Activated T-cell treated with anti-CD3 and anti-CD28 coated beads, Interleukin-2, amount 50 U/mL, for 1 hour (primary cell): ENCODE results near the gene SS18L1.

Experiments used
- DNase-seq: peaks from one replicate; pipeline ENCODE4 v3.0.0-alpha.2; 2020

SS18L1 gene

DNA sequence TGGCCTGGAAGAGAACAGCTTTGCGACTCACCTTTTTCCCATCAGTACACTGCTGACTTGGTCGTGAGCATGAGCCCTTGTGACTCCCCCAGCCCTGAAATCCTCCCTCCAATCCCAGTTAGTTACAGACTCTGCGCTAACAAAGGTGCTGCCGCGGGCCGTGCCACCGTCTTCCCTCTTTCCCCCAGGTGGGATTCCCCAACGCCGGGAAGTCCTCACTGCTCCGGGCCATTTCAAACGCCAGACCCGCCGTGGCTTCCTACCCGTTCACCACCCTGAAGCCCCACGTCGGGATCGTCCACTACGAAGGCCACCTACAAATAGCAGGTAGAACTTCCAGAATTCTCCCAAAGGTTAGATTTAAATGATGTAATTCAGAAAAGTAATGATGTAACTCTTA, 55.4 kb downstream of the SS18L1 start:
- no peak for DNase-seq

DNA sequence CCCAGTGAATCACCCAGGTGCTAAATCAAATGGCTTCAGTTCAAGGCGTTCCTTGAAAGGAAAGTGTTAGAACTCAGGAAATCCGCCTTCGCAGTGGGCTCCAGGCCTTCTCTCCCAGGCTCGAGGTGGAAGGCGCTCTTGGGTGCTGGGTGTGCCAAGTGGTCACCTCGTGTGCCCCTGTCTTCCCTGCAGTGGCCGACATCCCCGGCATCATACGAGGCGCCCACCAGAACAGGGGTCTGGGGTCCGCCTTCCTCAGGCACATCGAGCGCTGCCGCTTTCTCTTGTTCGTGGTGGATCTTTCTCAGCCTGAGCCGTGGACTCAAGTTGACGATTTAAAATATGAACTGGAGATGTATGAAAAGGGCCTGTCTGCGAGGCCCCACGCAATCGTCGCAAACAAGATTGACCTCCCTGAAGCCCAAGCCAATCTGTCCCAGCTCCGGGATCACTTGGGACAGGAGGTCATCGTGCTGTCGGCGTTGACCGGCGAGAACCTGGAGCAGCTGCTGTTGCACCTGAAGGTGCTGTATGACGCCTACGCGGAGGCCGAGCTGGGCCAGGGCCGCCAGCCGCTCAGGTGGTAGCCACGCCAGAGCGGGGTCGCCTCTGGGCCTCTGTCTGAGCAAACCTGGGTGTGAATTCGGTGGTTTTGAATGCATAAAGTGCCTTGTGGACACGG, 57.1 kb downstream of the SS18L1 start:
- no peak for DNase-seq

DNA sequence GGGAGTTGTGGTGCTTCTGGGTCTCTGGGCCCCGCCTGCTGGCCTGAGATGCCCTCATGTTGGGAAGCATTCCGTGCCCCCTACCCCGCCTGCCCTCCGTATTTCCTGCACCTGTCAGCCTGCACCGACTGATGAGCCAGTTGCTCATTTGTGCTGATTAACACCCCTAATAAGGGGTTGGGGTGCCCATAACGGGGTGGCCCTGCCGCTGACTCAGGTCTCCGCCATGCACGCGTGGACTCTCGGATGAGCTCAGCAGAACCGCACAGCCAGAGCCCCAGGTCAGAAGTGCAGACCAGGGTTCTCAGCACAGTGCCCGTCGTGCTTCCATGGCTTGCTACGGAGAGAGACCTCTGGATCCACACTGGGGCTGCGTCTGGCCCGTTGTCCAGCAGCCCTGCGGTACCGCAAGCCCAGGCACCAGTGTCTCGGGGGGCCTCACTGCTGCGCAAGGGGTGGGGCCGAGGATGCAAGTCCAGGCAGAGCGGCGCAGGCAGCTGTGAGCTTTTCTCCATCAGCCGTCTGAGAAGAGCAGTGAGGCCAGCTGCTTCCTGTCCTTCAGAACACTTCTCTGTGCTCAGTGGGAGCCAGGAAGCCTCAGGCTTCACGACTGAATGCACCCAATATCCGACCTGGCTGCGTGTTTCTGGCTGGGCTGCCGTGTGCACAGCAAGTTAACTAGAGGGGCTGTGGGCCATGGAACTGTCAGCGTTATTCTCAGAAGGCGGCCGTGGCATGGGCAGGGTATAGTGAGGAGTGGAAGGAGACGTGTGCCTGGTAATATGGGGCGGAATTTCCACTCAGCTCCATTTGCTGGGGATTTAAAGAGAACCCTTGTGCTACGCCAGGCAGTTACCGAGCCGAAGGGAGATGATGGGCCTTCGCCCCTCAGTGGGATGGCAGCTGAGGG, 57.9 kb downstream of the SS18L1 start:
- DNase-seq: no peak

DNA sequence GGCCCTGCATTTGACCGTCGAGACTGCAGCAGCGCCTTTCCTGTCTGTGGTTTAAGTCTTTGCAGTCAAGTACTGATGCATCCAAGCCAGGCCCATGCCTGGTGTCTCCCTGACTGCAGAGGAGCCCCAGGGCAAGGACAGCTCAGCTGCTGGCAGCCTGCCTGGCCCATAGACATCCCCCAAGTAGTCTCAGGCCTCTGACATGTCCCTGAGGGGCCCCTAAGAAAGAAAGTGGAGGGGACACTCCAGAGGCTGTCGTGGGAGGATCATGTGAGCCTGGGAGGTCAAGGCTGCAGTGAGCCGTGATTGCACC, 58.5 kb downstream of the SS18L1 start:
- no peak for DNase-seq

DNA sequence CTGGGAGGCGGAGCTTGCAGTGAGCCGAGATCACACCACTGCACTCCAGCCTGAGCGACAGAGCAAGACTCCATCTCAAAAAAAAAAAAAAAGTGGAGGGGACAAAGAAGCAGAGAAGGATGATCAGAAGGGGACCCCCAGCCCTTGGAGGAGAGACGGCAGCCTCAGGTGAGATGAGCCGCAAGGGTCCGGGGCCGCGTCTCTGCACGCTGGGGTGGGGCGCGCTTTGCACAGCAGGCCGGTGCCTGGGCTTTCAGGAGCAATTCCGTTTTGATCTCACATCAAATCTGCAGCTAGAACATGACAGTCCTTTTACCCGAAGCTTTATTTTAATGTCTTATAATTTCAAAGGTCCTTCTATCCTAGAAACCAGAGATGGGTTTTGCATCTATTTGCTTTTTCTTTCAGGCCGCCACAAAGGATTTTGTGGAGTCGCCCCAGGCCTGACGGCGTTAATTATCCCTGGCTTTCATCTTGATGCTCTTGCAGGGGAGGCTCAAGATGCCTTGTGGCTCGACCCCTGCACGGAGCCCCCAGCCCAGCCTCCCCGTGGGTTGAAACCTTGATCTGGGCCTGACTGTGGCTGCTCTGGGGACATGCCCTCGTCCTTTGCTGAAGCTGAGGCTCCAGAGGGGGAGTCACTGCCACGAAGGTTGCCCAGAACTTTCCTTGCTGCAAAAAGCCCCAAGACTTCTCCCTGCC, 59.3 kb downstream of the SS18L1 start:
- no peak for DNase-seq

DNA sequence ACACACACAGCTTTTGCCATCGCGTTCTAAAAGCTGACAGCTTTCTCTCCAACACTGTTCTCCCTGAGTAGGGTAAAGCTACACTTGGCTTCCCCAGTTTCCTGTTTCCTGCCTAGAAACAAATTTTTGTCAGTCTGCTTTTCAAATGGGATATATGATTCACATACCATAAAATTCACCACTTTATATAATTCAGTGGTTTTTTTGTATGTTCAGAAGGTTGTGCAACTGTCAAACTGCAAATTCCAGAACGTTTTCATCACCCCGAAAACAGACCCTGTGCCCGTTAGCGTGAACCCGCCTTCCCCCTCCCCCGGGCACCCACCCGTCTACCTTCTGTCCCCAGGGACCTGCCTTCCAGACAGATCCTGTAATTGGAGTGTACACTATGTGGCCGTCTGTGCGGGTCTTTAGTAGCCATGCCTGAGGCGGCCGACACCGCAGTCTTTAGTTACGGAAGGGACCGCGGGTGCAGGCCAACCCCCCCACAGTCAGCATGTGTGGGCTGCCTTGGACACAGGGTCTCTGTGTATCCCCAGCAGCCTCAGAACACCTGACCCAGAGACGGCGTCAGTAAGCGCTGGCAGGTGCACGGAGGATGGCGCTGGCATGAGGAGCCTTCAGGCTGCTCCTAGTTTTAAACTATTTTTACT, 59.9 kb downstream of the SS18L1 start:
- DNase-seq: no peak

DNA sequence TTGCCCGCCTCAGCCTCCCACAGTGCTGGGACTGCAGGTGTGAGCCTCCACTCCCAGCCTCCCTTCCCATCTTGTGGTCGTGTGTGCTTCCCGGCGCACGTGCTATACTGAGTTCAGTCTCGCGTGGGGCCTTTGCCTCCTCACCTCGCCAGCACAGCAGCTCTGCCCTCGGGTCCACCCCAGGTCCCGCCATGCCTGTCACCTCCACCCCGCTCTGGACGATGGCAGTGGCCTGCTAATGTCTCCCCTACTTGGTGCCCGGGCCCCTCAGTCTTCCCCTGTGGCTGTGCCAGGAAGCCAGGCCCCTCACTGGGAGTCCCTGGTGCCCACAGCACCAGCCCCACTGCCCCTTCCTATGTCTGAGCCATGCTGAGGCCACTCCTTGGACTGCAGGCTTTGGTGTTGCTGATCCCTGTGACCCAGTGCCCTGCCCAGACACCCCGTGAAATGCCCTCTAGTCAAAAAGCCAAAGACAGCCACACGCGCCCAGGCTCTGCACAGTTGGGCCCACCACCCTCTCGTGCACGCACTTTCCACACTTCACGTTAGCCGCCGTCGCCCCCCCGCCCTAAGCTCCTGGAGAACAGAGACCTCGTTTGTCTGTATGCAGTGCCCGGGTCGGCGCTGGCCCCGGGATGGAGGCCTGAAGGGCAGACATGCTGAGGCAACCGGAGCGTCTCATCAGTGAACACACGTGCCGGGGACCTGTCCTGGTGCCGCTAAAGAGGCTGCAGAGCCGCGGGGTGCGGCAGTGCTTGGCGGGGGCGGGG, 62.2 kb downstream of the SS18L1 start:
- DNase-seq: no peak

DNA sequence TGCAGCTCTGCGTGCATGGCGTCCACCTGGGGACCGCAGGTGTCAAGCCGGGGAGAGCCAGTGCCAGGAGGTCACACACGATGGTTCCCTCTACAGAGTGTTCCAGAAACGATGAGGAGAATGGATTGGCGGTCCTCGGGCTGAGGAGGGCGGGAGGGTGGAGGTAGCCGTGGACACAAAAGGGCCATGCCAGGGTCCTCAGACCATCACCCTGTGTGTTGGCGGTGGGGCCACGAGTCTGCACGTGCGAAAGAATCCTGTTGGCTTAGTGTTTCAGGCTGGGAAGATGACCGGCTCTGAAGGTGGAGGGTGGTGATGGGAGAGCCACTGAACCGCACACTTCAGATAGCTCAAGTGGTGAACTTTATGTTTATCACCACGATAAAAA, 62.8 kb downstream of the SS18L1 start:
- DNase-seq: no peak

DNA sequence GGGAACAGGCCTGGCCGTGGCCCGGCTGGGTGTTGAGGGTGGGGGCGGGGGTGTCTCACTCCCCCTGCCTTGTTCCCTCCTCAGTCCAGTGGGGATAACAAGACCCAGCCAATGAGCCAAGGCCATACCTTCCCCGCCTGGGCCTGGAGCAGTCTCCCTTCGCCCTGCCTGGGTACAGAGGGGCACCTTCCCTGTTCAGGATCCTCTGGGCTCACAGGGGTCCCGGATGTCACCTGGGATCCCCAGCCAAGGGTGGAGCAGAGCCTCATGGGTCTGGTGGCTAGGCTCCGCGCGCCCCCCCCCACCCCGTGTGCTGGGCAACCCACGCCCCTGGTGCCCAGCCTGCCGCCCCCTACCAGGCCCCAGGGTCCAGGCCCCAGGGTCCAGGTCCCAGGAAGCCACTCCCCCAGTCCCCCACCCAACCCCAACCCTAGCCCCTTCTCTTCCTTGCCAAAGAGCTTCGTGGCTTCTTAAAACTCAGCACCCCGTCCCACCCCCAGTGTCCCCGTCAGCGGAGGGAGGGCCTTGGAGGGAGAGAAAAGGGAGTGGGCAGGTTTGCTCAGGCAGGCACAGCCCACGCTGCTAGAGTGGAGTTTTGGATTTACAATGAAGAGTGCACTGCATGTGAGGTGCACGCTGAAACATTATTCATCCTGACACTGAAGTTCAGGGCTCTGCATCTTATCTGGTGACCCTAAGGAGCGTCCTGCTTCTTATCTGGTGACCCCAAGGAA, 64.7 kb downstream of the SS18L1 start:
- DNase-seq: no peak

DNA sequence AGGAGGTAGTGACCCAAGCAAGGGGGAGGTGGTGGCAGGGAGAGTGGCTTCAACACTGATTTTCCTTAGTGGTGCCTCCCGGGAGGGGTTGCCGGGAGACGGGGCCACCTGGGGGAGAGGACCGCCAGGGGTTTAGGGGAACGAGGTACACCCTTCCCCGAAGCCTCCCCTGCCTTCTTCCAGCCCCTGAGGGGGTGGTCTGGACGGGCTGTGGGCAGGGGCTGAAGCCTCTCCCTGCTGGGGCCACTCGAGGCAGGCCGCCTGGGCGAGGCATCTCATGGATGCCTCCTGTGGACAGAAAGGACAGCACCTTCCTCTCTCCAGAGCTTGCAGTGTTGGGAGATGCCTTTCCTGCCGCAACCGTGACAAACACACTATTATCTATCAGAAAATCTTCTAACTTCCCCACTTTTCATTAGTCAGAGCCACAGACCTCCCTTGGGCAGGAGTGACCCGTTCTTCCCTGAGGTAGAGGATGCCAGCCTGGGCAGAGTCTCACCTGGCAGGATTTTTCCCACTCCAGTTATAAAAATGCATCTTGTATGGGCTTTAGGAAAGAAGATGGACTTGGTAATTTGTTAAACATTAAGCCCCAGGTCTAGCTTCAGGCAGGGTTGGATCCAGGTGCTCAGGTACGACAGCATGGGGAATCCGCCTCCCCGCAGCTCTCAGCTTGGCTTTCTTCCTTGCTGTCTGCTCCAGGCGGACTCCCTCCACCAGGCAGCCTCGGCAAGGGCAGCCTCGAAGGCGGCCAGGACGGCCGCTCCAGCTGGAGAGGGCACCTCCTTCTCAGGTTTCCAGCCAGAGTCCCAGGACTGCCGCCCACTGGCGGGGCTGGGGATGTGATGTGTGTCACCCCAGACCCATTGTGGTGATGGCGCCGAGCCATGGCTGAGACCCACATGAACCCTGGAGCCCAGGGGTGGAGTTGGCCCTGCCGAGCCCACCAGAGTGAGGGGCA, 65.5 kb downstream of the SS18L1 start:
- no peak for DNase-seq

DNA sequence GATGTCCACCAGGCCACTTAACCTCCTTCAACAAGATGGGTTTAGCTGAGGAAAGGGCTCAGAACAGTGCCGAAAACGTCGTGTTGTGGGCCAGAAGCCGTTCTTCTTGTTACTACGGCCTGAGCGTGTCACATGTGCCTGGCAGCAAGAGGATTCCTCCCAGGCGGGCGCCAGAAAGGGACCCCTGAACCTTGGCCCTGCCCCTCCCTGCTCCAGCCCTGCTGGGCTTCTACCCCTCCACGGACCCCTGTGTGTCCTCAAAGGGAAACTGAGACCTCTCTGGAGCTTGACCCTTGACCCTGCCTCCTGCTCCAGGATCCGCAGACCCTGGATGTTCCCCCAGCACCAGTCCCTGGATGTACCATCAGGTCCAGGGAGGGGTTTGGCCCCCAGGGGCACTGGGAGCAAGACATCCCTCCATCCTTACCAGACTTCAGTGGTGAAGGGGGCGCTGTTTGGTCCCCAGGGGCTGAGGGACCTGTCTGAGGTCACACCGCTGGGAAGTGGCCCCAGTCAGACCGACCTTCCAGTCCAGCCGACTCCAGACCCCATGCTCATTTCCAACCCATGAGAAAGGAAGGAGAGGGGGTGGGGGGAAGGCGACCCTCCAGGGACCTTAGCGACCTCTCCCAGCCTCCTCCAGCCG, 66.4 kb downstream of the SS18L1 start:
- DNase-seq: no peak

DNA sequence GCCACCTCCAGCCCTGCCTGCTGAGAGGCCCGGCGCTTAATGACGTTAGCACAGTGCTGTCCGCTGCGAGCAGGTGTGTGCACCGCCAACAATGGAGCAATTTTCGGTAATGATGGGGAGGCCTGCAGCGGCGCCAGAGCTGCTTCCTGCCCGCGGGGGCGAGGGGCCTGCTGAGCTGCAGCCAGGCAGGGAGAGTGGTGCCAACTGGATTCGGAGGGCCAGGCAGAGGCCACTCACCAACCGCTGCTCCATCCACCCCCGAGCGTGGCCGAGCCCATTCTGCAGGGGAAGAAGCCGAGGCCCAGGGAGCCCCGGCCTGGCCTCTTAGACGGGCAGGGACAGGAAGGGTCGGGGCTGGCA, 66.9 kb downstream of the SS18L1 start:
- no peak for DNase-seq

DNA sequence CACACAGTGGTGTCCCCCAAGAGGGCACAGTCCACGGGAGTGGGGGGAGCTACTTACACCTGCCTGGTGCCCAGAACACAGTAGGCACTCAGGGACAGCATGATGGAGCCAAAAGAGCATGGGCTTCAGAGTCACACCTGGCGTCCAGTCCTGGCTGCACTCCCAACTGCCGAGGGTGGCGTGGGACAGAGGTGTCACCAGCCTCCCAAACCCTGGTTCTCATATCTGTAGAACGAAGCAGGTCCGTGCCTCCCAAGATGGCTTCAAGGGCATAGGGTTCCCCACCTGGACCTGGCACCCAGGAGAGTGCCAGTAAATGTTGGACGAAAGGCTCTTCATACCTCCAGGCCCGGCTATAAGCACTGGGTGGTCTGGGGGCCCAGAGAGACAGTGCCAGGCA, 67.6 kb downstream of the SS18L1 start:
- no peak for DNase-seq

DNA sequence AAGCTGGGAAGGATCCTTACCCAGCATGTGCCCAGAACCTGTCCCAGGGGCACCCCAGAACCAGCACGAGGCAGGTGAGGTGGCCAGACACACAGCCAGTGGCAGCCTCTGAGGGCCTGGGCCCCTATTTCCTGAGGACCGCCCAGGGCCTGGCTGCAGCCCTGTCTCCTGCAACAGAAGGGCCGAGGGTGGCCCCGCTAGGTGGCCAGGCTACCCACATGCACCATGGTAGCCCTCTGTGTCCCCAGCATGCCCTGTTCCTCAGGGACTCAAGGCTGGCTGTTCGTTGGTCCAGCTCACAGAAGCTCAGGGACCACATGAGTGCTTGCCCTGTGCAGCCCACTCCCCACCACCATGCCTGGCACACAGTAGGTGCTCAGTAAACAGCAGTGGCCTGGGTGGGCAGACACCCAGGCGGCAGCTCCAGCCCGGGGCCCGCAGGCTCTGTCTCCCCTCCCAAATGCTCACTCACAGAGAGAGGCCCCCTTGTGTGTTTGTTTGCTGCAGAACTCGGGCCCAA, 68.3 kb downstream of the SS18L1 start:
- DNase-seq: no peak

DNA sequence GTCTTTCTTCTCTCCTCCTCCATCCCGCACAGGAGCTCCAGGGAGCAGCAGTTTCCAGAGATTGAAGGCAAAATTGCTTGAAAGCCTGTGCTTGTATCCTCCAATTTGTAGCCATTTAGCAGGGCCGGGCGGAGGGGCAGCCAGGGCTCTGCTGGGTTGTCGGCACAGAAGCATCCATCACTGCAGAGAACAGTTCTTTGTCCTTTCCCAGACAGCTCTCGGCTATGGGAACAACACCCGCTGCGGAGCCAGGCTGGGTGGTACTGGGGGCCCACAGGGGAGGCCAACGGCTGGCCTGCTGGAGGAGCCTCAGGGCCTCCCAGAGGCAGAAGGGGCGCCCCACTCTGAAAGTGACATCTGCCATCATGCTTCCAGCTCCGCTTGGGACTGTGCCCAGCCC, 68.7 kb downstream of the SS18L1 start:
- no peak for DNase-seq

DNA sequence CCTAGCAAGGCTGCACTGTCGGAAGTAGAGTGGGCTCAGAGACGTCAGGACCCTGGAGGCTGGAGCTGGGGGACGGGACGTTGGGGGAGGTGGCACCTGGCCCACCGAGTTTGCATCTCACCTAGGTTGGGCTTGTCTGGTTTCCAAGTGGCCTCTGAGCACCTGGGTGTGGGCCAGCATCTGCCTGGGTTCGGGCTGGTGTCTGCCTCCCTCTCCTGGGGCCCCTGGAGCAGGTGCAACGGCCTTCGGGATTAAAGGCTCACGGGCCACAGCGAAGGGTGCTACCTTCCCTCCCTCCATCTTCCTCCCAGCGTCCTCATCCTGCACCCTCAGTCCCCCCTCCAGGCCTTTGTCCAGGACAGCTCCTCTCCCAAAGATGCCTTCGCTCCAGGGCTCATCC, 70.5 kb downstream of the SS18L1 start:
- DNase-seq: no peak

DNA sequence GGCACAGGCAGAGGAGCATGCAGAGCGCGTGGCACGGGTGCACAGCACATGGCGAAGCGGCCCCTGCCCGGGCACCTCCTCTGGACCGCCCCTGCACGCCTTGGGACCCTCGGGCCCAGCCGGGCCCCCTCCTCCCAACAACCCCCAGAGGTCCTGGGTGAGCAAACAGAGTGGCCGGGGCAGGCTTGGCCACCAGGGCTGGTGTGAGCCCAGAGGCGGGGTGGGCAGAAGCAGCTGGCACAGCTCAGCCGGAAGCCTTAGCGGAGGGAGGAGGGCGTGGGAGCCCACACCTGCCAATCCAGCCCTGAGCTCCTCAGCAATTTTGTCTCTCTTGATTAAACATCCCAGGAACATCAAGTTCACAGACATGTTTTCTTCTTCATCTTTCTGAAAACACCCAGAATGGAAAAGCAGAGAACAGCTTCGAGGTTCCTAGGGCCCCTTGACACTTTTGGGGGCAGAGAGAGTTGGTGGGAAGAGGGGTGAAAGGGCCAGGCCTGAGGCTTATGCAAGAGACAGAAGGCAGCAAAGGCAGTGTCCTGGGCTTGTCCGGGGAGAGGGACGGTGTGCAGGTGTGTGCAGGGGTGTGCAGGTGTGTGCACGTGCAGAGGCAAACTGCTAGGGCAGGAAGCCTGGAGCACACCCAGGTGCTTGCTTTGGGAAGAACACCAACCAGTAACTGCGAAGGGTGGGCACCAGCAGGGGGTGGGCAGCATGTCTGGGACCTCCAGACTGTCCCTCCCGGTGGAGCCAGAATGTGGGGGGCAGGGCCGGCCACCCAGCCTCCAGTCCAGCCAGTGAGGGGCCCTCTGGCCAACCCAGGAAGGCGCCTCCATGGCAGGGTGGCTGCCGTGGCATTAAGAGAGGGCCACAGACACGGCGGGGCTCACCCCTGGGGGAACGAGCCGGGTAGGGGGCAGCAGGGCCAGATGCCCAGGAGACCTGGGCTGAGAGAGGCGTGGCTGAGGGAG, 71.7 kb downstream of the SS18L1 start:
- no peak for DNase-seq

DNA sequence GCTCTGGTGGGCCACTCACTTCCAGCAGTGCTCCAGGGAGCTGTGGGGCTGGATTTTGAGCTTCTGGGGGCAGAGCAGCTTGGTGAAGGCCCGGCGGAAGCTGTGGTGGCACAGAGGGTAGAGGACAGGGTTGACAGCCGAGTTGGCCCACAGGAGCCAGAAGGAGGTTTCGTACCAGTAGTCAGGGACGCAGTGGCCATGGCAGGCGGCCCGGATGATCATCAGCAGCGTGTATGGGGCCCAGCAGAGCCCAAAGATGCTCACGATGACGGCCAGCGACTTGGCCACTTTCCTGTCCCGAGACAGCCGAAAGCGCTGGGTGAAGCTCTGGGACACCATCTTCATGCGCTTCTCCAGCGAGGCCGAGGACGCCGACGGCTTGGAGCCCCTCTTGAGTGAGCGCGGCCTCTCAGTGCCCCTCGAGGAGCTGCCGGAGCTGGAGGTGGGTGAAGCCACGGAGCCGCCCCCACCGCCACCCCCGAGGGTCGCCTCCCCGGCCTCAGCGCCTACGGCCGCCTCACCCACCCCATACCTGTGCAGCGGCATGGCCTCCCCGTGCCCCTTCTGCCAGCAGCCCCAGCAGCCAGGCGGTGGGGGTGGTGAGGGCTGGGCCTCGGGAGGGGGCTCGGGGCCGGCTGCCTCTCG, 72.5 kb downstream of the SS18L1 start:
- no peak for DNase-seq
